ENCODE data around the gene TMEM87A. TPM values are rescaled to one million over a fixed set of nuclear protein-coding genes. Genes with fewer than 3 reads are reported as not detected.

TMEM87A gene
- total RNA-seq, 1 donor, result 79.9 TPM

DNA sequence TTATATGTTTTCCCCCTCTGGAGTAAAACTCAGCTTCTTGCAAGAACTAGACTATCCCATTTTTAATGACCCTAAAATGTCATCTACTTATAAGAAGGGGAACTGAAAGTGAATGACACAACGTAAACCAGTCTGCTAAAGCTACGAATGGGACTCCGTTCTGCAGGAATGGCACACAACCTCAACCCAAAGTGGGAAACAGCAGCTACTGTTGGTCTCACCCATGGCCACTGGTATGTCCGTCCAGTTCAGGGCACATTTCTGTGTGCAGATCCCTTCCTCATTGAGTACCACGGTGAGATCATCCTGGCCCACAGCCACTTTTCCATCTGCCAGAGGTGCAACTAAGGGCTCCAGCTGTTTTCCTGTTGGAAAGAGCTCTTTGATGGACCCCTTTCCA lies 88.9 kb downstream of the TMEM87A start:
- no peak overlapping the region for H3K4me3 ChIP-seq (ENCODE audit: low read depth, low read length)
- TF ChIP-seq, protein P1, sequence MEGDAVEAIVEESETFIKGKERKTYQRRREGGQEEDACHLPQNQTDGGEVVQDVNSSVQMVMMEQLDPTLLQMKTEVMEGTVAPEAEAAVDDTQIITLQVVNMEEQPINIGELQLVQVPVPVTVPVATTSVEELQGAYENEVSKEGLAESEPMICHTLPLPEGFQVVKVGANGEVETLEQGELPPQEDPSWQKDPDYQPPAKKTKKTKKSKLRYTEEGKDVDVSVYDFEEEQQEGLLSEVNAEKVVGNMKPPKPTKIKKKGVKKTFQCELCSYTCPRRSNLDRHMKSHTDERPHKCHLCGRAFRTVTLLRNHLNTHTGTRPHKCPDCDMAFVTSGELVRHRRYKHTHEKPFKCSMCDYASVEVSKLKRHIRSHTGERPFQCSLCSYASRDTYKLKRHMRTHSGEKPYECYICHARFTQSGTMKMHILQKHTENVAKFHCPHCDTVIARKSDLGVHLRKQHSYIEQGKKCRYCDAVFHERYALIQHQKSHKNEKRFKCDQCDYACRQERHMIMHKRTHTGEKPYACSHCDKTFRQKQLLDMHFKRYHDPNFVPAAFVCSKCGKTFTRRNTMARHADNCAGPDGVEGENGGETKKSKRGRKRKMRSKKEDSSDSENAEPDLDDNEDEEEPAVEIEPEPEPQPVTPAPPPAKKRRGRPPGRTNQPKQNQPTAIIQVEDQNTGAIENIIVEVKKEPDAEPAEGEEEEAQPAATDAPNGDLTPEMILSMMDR (IDR thresholded peaks at IDR 0.05; ENCODE audit: insufficient read depth, low read depth, low read length), result no peak
- DNase-seq (ENCODE audit: low read depth), result no peak

DNA sequence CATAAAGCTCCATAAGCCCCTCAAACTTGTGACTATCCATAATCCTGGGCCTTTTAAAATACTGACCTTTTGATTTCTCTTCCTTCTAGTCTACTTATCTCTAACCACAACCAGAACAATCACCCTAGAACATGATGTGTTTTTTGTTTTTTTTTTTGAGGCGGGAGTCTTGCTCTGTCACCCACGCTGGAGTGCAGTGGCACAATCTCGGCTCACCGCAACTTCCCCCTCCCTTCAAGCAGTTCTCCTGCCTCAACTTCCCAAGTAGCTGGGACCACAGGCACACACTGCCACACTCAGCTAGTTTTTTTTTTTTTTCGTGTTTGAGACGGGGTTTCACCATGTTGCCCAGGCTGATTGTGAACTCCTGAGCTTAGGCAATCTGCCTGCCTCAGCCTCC lies 90.3 kb downstream of the TMEM87A start:
- DNase-seq (ENCODE audit: low read depth), result no peak
- TF ChIP-seq, protein P1 (IDR thresholded peaks at IDR 0.05; ENCODE audit: insufficient read depth, low read depth, low read length), result no peak
- H3K4me3 ChIP-seq (ENCODE audit: low read depth, low read length), result no peak overlapping the region

DNA sequence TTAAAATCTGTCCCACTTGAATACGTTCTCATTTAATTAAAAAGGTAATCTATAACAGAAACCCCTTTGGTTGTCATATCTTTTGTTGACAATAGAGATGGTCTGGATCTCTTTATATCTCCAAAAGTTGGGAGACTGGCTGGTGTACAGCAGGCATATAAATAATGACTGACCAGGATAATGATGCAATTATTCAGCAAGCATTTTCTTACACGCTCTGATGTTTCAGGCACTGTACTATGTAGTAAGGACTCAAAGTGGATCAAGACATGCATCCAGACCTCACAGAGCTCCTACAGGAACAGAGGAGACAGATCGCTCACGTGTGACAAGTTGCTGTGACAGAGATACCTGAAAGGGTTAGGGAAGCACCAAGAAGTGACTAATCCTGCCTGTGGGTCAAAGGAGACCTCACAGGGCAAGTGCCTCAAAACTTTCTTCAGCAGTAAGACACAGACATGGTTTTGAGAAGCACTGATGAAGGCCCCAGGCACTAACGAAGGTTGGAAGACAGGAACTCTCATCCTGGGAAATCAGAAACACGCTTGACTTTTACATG lies 90.8 kb downstream of the TMEM87A start:
- DNase-seq (ENCODE audit: low read depth), result no peak
- TF ChIP-seq, protein P1 (IDR thresholded peaks at IDR 0.05; ENCODE audit: insufficient read depth, low read depth, low read length), result no peak
- H3K4me3 ChIP-seq (ENCODE audit: low read depth, low read length), result no peak overlapping the region

DNA sequence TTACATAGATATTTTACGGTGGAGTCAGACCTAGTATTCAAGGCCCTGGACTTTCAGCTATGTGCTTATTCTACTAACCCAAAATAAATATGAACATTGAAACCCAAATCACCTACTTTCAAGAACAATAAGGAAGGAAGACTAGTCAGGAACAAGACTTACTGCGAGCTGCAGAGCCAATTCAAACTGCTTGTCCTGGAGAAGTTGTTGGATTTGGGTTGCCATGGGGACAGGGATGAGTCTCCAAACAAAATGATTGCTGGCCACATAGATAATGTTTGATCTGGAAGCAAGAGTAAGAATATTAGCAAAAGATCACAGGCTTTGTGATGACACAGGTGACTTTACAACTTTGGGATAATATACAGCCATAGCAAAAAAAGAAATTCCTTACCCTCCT lies 95.2 kb downstream of the TMEM87A start:
- TF ChIP-seq, protein P1 (IDR thresholded peaks at IDR 0.05; ENCODE audit: insufficient read depth, low read depth, low read length), result no peak
- no peak overlapping the region for H3K4me3 ChIP-seq (ENCODE audit: low read depth, low read length)
- no peak for DNase-seq (ENCODE audit: low read depth)

DNA sequence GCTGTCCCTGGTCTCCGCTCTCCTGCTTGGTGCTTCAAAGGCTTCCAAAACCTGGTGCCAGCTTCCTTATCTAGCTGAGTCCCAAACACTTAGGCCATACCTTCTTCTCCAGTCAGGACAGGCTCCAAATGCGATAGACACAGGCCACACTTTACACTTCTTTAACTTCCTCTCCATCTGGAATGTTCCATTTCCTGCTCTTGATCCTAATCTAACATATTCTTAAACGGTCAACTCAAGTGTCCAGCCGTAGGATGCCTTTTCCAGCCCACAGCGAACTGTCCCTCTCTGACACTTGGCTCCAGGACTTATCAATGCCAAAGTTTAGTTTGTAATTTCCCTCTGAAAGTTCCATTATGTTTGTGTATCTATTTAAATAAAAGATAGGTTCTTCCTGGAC lies 97.6 kb downstream of the TMEM87A start:
- TF ChIP-seq, protein P1 (IDR thresholded peaks at IDR 0.05; ENCODE audit: insufficient read depth, low read depth, low read length), result no peak
- H3K4me3 ChIP-seq (ENCODE audit: low read depth, low read length), result no peak overlapping the region
- DNase-seq (ENCODE audit: low read depth), result no peak

DNA sequence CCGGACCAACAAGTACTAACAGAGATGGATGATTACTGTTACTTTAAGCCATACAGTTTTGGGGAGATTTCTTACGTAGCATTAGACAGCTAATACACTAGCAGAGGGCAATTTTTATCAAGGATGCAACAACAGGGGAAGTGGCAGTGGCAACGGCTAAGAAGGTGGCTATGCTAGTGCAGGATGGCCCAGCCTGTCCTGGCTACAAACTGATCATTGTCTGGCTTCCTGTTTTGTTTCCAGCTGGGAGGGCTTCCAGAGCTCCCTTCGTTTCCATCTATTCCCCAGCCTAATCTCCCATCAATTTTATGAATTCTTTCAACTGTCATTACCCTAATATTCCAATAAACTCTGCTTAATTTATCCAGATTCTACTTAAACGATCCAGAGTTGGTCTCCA lies 100.8 kb downstream of the TMEM87A start:
- TF ChIP-seq, protein P1 (IDR thresholded peaks at IDR 0.05; ENCODE audit: insufficient read depth, low read depth, low read length), result no peak
- no peak for DNase-seq (ENCODE audit: low read depth)
- H3K4me3 ChIP-seq (ENCODE audit: low read depth, low read length), result no peak overlapping the region

DNA sequence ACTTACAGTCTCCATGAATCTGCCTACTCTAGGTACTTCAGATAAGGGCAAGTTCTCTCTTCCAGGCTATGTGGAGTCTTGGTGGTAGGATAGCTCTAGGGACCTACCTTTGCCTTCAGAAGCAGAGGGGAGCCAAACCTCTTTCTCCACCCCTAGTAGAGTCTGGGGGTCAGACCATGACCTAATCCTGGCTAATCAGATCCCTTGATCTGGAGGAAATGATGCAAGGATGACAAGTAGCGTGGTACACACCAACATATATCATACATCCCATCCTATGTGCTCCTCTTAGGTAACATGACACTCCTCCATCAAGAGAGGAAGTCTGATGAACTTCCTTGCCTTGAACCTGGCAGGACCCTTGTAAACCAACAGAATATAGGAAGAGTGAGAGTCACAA lies 101.4 kb downstream of the TMEM87A start:
- no peak for DNase-seq (ENCODE audit: low read depth)
- TF ChIP-seq, protein P1 (IDR thresholded peaks at IDR 0.05; ENCODE audit: insufficient read depth, low read depth, low read length), result no peak
- H3K4me3 ChIP-seq (ENCODE audit: low read depth, low read length), result no peak overlapping the region
